EH (cell line): ENCODE results near the gene HOXB6.

ENCODE experiments used
- DNase-seq: peaks from one replicate; pipeline ENCODE4 v3.0.0-alpha.2; 2015; ENCODE audit warnings: low read depth

Gene HOXB6

GRCh38 chr17:48578616-48579470 lies 25.9 kb downstream of the HOXB6 start:
- DNase-seq, result no peak

DNA sequence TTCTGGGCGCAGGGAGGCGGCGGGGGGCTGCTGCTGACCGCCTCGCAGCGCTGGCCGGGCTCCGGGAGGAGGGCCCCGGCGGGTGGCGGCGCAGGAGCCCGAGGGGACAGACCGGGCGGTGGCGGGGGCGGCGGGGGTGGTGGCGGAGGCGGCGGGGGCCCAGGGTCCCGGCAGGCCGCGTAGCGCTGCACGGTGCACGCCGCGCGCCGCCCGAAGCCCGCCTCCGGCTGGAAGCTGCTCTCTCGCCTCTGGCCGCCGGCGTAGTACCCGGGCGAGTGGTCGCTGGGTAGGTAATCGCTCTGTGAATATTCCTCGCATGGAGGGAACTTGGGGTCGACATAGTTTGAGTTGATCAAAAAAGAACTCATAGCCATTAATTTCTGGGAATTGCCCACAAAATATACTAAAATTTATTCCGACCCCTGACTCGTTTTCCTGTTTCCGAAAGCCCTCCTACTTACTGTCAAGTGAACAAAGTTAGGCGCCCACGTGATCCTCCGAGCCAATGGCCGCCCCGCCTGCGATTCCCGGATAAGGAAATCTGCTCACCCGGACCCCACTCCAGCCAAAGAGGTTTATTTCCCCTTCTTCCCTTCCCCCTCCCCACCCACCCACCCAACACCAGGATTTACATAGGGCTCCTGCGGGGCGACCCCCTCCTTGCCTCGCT lies 26.7 kb downstream of the HOXB6 start, which contains the start of gene HOXB4:
Gene HOXB4, minus strand, starts transcription at position 405 of the 670 bp plus-strand sequence. Its CDS starts 31 bp downstream, at position 374.
- no peak for DNase-seq

- DNase-seq, result no peak
Measured at GRCh38 chr17:48577330-48577945, 27.3 kb downstream of the HOXB6 start.

DNA sequence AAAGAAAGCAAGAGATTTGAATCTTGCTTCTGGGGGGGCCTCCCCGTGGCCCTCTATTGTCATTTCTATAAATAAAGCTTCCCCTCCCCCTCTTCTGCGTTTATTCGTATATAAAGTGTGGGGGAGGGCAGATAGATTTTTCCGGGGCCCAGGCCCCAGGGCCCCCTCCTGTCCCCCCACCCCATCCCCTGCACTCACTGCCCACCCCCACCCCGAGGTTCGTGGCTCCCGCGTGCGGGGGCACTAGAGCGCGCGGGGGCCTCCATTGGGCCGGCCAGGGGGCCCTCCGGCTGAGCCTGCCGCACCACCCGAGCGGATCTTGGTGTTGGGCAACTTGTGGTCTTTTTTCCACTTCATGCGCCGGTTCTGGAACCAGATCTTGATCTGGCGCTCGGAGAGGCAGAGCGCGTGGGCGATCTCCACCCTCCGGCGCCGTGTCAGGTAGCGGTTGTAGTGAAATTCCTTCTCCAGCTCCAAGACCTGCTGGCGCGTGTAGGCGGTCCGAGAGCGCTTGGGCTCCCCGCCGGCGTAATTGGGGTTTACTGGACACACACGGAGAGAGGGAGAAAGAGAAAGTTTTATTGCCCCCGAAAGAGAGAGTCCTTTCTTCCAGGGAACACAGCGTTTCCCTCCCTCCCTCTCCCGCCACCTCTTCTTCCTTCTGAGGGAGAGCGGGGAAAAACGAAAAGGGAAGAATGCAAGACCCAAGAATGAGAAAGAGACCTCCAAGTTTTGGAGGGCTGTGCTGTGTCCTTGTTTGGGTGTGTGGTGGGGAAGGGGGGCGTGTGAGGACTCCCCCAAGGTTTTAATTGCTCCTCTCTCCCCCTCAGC lies 28.1 kb downstream of the HOXB6 start:
- no peak for DNase-seq

DNA sequence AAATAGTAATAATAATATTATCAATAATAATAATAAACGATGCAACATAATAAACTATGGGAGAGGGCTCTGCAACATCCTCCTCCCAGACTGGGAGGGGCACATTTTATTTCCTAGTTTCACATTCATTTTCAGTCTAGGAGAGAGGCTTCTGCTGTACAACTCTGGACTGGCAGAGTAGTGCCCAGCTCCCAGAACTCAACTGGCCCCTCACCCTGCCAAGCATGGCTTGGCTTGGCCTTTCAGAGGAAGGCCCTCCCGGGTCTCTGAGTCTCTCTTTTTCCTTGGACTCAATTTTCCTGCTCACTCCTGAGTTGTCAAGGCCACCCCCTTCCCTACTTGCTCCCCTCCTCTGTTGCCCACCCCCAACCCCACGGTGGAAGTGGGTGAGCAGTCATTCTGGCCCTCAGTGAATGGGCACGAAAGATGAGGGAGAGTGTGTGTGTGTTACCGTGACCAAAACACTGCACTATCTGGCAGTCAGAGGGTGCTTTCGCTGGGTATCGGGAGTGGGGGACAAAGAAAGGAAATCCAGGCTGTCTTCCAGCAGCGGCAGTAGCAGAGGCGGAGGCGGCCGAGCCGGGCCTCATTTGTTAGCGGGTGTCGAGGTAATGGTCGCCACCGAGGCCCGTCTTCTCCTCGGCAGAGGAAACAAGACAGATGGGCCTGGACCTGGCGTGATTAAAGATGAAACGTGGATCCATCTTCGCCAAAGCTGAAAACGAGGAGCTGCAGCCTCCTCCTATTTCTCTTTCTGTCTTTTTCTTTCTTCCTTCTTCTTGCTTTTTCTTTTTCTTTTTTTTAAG lies 28.9 kb downstream of the HOXB6 start:
- no peak for DNase-seq

- DNase-seq, result no peak
Measured at GRCh38 chr17:48575066-48575582, 29.7 kb downstream of the HOXB6 start.

DNA sequence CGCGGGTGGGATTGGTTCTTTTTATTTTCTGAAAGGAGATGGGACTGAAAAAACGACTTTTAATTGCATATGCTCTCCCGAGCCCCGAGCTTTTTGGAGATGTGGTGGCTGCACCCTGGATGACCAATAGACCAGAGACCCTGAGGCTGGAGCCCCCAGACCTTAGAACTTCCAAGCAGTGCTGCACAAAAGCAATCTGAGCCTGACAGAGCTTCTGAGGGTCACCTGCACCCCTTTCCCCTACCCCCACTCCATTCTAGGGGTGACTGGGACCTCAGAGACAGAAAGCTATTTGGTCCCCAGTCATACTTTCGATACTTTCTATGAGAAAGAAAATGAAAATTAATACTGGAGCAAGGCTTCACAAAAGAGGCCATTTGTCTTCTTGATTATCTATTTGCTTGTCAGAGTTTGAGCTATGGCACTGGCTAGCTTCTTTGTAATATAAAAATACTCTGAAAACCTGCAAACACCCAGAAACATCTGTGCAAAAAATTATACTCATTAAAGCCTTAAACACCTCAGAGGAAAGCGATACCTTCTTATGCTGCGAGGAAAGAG lies 30.2 kb downstream of the HOXB6 start:
- DNase-seq, result no peak

DNA sequence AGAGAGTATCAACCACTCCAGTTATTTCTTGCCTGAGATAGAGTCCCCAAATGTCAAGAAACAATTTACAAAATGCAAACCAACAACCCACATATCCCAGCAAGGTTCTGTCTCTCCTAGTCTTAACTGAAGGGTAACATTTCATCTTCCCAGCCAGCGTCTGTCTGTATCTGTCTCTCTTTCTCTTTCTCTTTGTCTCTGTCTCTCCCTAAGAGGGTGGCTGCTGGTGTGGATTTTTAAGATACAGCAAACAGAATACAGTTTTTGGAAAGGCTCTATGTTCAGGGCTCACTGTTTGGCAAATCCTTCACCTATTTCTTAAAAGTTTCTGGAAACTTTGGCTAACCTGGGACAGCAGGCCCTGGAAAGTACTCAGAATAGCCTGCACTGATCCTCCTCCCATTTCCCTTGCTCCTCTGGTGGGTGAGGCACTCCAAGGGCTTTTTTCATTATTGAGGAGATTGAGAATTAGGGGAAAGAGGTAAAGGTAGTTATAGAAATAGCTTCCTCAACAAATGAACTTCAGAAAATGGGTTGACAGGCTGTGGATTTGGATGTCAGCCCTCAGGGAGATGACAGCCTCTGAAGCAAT lies 32.9 kb downstream of the HOXB6 start:
- DNase-seq, result no peak

DNA sequence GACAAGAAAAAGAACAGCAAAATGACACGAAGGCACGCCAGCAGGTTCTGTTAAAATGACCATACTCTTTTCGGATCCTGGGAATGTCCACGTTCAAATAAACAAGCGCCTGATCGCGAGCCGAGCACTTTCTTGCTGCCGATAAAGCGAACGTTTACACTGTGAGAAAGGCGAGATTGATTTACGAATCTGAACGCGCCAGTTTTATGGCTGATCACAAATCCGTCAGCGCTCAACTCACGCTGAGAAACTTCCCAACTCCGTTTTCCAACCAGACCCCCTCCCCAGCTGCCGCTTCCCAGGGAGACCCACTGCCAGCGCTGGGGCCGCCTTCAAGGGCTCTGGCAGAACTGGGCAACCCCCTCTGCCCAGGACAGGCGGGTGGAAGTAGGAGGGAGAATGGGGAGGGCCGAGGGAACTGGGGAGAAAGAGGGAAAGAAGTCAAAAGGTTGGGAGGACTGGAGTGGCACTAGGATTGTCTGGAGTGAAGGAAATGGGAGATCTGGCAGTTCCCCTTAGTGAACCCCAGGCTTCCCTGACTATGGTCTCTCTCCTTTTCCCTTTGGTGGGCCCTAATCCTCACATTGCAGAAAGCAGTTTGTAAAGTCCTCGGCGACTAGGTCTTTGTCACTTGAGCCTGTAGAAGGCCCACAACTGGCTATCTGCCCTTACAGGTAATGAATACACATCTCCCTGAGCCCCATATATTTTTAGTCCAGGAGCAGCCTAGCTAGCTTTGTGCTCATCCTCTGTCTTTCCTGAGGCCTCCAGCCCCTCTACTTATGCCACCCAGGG lies 33.6 kb downstream of the HOXB6 start:
- no peak for DNase-seq

- no peak for DNase-seq
Measured at GRCh38 chr17:48570325-48571023, 34.3 kb downstream of the HOXB6 start.

- no peak for DNase-seq
Measured at GRCh38 chr17:48569674-48570324, 35.0 kb downstream of the HOXB6 start.

GRCh38 chr17:48569240-48569582 lies 35.6 kb downstream of the HOXB6 start:
- DNase-seq, result no peak

DNA sequence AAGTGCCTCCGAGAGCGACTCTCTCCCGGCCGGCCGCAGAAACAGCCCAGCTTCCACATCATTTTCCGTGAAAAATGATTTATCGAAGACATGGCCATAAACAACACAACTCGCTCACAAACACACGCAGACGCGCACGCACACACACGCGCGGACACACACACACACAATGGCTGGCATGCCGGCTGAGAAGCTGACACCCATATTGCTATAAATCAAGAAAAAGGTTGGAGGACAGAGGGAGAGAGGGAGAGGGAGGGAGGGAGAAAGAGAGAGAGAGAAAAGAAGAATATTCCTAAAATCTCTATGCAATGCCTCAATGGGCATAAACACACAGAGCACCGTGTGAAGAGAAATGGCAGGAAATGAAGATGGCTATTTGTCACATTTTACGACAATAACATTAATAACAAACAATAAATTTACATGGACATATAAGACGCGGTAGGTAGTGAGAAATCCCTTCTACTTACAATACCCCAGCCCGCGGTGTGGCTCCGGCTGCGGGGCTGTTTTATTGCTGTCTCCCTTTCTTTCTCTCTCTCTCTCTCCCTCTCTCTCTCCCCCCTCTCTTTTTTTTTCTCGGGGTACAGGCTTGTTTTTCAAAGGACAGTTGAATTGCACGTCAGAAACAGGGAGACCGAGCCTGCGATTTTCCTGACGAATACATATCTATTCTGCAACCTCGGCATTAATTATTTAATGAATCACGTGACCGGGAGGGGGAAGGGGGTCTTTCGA lies 36.1 kb downstream of the HOXB6 start:
- no peak for DNase-seq

DNA sequence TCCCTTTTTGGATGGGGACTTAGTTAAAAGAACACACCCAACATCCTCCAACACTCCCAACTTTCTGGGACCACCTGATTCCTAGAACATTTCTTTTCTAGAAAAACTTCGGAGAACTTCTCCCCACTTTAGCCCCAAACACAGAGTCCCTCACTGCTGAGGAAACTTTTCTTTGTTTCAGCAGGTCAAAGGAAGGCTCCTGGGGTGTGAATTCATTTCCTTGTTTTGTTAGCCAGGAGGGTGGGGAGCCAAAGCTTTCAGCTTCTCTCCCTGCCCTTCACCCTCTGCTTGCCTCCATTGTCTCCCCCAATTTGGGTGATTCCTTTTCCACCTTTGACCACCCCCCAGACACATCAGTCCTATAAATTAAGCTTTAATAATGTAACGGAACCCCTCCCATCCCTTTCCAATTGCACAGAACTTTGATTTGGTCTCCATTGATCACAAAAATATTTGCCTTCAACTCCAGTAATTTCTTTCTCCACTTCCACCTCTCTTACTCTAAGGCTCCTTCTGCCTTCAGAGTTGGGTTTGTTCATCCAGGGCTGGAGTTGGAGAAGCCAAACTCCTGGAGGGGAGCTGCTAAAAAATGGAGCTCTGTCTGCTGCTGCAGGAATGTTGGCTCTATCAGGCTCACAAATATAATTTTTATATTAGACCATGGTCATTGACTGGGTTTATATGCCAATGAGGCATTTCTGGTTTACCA lies 37.0 kb downstream of the HOXB6 start:
- no peak for DNase-seq

DNA sequence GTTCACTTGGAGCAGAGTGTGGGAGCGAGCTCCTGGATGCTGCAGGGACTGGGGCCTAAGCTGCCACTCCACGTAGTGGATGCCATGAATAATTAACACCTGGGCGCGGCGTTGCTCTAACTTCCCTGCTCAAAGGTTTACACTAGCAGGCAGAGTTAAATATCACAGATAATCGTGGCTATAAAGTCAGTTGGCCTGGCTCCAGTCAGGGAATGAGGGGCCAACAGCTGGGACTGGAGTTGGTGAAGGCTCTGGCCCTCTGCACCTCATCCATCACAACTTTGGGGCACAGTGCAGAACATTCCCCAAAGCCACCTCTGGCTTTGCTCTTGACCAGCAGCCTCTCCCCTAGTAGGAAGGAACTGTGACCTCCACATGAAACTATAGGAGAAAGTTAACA lies 37.6 kb downstream of the HOXB6 start:
- no peak for DNase-seq

DNA sequence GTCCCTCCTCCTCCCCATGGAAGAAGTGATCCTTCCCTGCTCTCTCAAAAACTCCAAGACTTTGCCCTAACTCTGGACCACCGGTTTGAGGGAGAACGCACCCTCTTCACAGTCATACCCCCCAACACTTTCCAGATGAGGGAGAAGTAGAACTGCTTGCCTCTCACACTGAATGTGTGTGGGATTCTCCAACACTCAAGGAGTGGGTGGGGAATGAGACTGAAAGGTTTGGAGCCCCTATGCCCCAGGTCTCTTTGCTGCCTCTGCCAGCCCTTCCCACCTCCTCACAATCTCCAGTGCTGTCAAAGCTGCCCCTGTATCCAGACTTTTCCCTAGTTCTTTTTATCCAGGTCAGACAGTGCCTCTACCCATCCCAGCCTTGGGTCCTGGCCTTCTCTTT lies 38.1 kb downstream of the HOXB6 start:
- DNase-seq, result no peak
